ENCODE data around the gene CPZ. TPM values are rescaled to one million over a fixed set of nuclear protein-coding genes. Genes with fewer than 3 reads are reported as not detected.

Gene CPZ
- total RNA-seq, result not detected in 2 replicates

GRCh38 chr4:8592366-8593263 is at the start of gene CPZ:
Gene CPZ (plus strand): TSS chr4:8592765. CDS start chr4:8592834, 69 bp downstream.

GRCh38 chr4:8580321-8581093 is 12.1 kb upstream of the CPZ start, which contains the start of gene GPR78:
Gene GPR78 (plus strand): TSS chr4:8580392. CDS start chr4:8580983, 591 bp downstream.

Other genes with a start within 250 kb of the CPZ start
- gene ACOX3, start 152.0 kb upstream of the CPZ start, total RNA-seq, result 26.5 and 35.4 TPM in 2 replicates
- gene TRMT44, start 152.0 kb upstream of the CPZ start, total RNA-seq, result 18.1 and 20.5 TPM in 2 replicates
- not detected in 2 replicates for gene GPR78, start 12.4 kb upstream of the CPZ start, total RNA-seq

Measured in thoracic aorta endothelial cell (primary cell).